Endodermal cell (in vitro differentiated cells): ENCODE data around the gene HECTD1. TPM values are rescaled to one million over a fixed set of nuclear protein-coding genes. Genes with fewer than 3 reads are reported as not detected.

ENCODE experiments used
- DNase-seq: peaks from one replicate; pipeline ENCODE4 v3.0.0-alpha.2; 2017
- H3K27ac ChIP-seq: 2 replicates; pipeline ENCODE4 v1.5.1; 2013; ENCODE audit warnings: mild to moderate bottlenecking, low read depth, low read length, moderate library complexity
- H3K27me3 ChIP-seq: 2 replicates; pipeline ENCODE4 v1.6.1; 2013; ENCODE audit warnings: mild to moderate bottlenecking, low read length, moderate library complexity; ENCODE audit not compliant: insufficient read depth, control insufficient read depth, poor library complexity, severe bottlenecking
- H3K36me3 ChIP-seq: 2 replicates; pipeline ENCODE4 v1.7.0; 2013; ENCODE audit warnings: mild to moderate bottlenecking, low read length, moderate library complexity; ENCODE audit not compliant: control insufficient read depth, insufficient read depth
- H3K4me1 ChIP-seq: one replicate; pipeline ENCODE4 v1.7.0; 2013; ENCODE audit warnings: low read length; ENCODE audit not compliant: control insufficient read depth, insufficient read depth
- H3K4me3 ChIP-seq: 2 replicates; pipeline ENCODE4 v1.5.1; 2013; ENCODE audit warnings: mild to moderate bottlenecking, low read length, moderate library complexity
- H3K9ac ChIP-seq: 2 replicates; pipeline ENCODE4 v1.6.1; 2013; ENCODE audit warnings: mild to moderate bottlenecking, low read length, moderate library complexity; ENCODE audit not compliant: poor library complexity, severe bottlenecking; ENCODE audit errors: extremely low read depth
- H3K9me3 ChIP-seq: 2 replicates; pipeline ENCODE4 v1.6.1; 2013; ENCODE audit warnings: mild to moderate bottlenecking, low read length, moderate library complexity; ENCODE audit not compliant: control insufficient read depth
- H3K27ac Mint-ChIP-seq: 2 replicates; pipeline ENCODE4 v1.8.0; 2020; ENCODE audit warnings: mixed read lengths
- H3K27me3 Mint-ChIP-seq: 2 replicates; pipeline ENCODE4 v1.8.0; 2021; ENCODE audit warnings: mild to moderate bottlenecking, mixed read lengths; ENCODE audit not compliant: insufficient read depth
- H3K36me3 Mint-ChIP-seq: 2 replicates; pipeline ENCODE4 v1.8.0; 2020; ENCODE audit warnings: low read depth, mixed read lengths
- H3K4me1 Mint-ChIP-seq: 2 replicates; pipeline ENCODE4 v1.8.0; 2020; ENCODE audit warnings: mixed read lengths
- H3K4me3 Mint-ChIP-seq: 2 replicates; pipeline ENCODE4 v1.8.0; 2020; ENCODE audit warnings: mild to moderate bottlenecking, moderate library complexity, mixed read lengths
- H3K9me3 Mint-ChIP-seq: 2 replicates; pipeline ENCODE4 v1.8.0; 2020; ENCODE audit warnings: mild to moderate bottlenecking, mixed read lengths
- WGBS, 2 experiments: methylation state at CpG; one replicate each; pipeline versions ENCODE4 v1.1.5 to v1.1.7; 2013; ENCODE audit warnings: missing lambda C conversion rate in 2 of 2, mixed read lengths in 1 of 2; ENCODE audit not compliant: insufficient coverage in 1 of 2, insufficient read length in 1 of 2; 5-methylcytosine and 5-hydroxymethylcytosine counted together
- total RNA-seq, 2 donors: library from RNA; stranded (reverse); fragmentation: NEBNext Ultra II Directional in 1 of 2; extraction: Animal tissue kit (Norgen Biotek cat#: 25700) in 1 of 2; gene quantifications; 2 replicates in 1 of 2; 3 replicates in 1 of 2; pipeline ENCODE4 v1.2.1, GENCODE V29; 2021
- TF ChIP-seq, protein P1 (sequence below): fragments of 200-600 bp; sonication (generic); conservative IDR thresholded peaks from 2 replicates; pipeline ENCODE4 v1.5.0; 2021; ENCODE audit warnings: antibody characterized with exemption, mild to moderate bottlenecking

Gene HECTD1
- total RNA-seq, 2 donors from 2014 or later, result 118 to 132 TPM

DNA sequence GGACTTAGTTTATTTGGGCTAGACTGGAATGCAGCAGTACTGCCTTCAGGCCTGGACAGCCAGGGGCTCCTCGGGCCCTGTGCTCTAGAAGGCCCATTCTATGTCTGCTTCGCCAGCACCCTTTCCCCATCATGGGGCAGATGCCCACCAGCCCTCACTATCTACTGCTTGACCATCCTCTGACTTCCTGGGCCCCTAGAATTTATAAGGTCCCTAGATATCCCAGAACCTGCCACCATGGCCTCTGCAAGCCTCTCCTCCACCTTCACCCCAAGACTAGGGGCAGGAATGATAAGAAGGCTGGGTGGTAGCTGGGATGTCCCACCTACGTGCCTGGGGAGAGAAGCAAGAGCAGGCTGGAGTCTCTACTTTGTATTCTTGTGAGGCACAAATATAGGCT lies 122.6 kb downstream of the HECTD1 start:
- WGBS, 2 experiments, result 90 to 94% methylated on average over 2 to 3 of the region's 3 CpGs
- H3K27me3 Mint-ChIP-seq, result no peaks in the 10 kb centered on the region

DNA sequence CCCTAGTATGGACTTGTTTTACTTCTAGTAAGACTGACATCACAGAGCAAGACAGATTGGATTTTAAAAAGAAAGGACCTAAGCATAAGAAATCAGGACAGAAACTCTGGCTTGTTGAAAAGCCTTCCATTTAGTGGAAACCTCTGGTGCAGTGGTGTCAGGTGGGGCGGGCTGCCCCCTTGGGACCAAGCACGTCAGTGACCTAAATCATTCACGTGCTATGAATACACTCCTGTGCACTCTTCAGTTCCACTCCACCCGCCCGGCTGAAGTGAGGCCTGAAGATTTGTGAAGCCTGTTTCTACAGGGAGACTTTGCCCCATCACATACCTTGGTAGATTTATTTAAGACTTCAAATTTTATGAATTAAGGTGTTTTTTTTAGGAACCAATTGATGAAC lies 123.2 kb downstream of the HECTD1 start:
- Histone ChIP-seq H3K4me3 (no peak overlapping the region), H3K36me3 (no peaks in the 10 kb centered on the region), H3K4me1 (peaks cover 11% of the 10 kb centered on the region), H3K9me3 (no peaks in the 10 kb centered on the region), H3K27me3 (no peaks in the 10 kb centered on the region), H3K9ac (peak overlapping the region; percentile 0), H3K27ac (no peak overlapping the region)
- 87 to 93% methylated on average over 3 to 5 of the region's 5 CpGs for WGBS, 2 experiments
- H3K36me3 Mint-ChIP-seq, result peaks cover 2% of the 10 kb centered on the region
- H3K4me1 Mint-ChIP-seq, result peaks cover 15% of the 10 kb centered on the region
- H3K4me3 Mint-ChIP-seq, result no peak overlapping the region
- no peaks in the 10 kb centered on the region for H3K9me3 Mint-ChIP-seq
- no peaks in the 10 kb centered on the region for H3K27me3 Mint-ChIP-seq
- TF ChIP-seq, protein P1, sequence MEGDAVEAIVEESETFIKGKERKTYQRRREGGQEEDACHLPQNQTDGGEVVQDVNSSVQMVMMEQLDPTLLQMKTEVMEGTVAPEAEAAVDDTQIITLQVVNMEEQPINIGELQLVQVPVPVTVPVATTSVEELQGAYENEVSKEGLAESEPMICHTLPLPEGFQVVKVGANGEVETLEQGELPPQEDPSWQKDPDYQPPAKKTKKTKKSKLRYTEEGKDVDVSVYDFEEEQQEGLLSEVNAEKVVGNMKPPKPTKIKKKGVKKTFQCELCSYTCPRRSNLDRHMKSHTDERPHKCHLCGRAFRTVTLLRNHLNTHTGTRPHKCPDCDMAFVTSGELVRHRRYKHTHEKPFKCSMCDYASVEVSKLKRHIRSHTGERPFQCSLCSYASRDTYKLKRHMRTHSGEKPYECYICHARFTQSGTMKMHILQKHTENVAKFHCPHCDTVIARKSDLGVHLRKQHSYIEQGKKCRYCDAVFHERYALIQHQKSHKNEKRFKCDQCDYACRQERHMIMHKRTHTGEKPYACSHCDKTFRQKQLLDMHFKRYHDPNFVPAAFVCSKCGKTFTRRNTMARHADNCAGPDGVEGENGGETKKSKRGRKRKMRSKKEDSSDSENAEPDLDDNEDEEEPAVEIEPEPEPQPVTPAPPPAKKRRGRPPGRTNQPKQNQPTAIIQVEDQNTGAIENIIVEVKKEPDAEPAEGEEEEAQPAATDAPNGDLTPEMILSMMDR, result peak; percentile 65
- peak overlapping the region; percentile 5 for H3K27ac Mint-ChIP-seq
- no peak for DNase-seq

More for the DNA sequence above, 122.6 kb downstream of the HECTD1 start:
- TF ChIP-seq, protein P1, result no peak
- Mint-ChIP-seq H3K4me3 (no peak overlapping the region), H3K36me3 (peaks cover 2% of the 10 kb centered on the region), H3K9me3 (no peaks in the 10 kb centered on the region), H3K27ac (peak overlapping the region; percentile 39), H3K4me1 (peaks cover 15% of the 10 kb centered on the region)
- Histone ChIP-seq H3K4me1 (peaks cover 11% of the 10 kb centered on the region), H3K9ac (no peak overlapping the region), H3K4me3 (no peak overlapping the region), H3K27me3 (no peaks in the 10 kb centered on the region), H3K36me3 (no peaks in the 10 kb centered on the region), H3K27ac (no peak overlapping the region), H3K9me3 (no peaks in the 10 kb centered on the region)
- DNase-seq, result no peak

DNA sequence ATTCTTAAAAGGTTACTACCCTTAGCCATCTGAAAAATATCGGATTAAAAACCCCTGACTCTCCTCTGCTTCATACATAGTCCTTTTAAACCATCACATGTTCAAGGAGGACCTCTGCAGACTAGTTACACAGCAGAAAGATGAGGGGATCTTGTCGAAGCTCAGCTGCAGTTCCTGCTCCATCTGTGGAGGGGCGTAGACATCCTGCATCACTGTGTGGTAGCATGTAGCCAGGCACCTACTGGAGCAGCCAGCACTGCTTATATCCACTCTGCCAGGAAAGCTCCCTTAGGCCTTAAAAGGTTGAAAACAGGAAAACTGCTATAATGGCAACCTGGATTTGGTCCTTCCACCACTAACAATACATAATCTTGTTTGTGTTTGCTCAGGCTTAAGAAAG lies 123.8 kb downstream of the HECTD1 start:
- TF ChIP-seq, protein P1, result no peak
- H3K9me3 ChIP-seq, result no peaks in the 10 kb centered on the region
- peaks cover 15% of the 10 kb centered on the region for H3K4me1 Mint-ChIP-seq
- no peak overlapping the region for H3K27ac ChIP-seq
- 90 to 96% methylated on average over 3 of the region's 3 CpGs for WGBS, 2 experiments
- peak overlapping the region; percentile 0 for H3K9ac ChIP-seq
- peaks cover 11% of the 10 kb centered on the region for H3K4me1 ChIP-seq
- no peaks in the 10 kb centered on the region for H3K27me3 Mint-ChIP-seq
- peaks cover 2% of the 10 kb centered on the region for H3K36me3 Mint-ChIP-seq
- H3K9me3 Mint-ChIP-seq, result no peaks in the 10 kb centered on the region
- H3K4me3 ChIP-seq, result no peak overlapping the region
- H3K4me3 Mint-ChIP-seq, result no peak overlapping the region
- H3K27me3 ChIP-seq, result no peaks in the 10 kb centered on the region
- H3K36me3 ChIP-seq, result no peaks in the 10 kb centered on the region
- peak overlapping the region; percentile 64 for H3K27ac Mint-ChIP-seq
- no peak for DNase-seq
